K562 (cell line): ENCODE results near the gene WNT7B. TPM values are rescaled to one million over a fixed set of nuclear protein-coding genes. Genes with fewer than 3 reads are reported as not detected.

Source experiments
- ATAC-seq: fragments of 200-7000 bp; cut with Tn5 transposase; 3 replicates; pipeline ENCODE4 v1.9.1; 2020; ENCODE audit warnings: moderate library complexity
- BruUV-seq: library from RNA; stranded (reverse); fragments of 400-500 nt; replicated peaks from 2 replicates; lab custom pipeline; 2021; lab: Mats Ljungman, UMichigan
- CTCF ChIA-PET: fragments of 300-600 bp; formaldehyde crosslinking; extraction: SDS; loops from one replicate; lab custom pipeline; 2021; ENCODE audit warnings: low intra/inter-chr PET ratio; lab: Yijun Ruan, JAX
- POLR2A ChIA-PET: fragments of 300-600, 350-650 bp; sonication (Branson Sonifier 250); formaldehyde crosslinking; extraction: SDS; loops from one replicate; lab custom pipeline; 2021; ENCODE audit warnings: antibody characterized with exemption, inconsistent platforms; lab: Yijun Ruan, JAX
- DNase-seq, 4 experiments: peaks; one replicate each; pipeline versions ENCODE4 v3.0.0 to v3.0.0-alpha.2; 2011 to 2018; ENCODE audit warnings: low spot score in 3 of 4, mixed read lengths in 3 of 4; ENCODE audit errors: extremely low read depth in 1 of 4
- FAIRE-seq: peaks from 2 replicates; lab custom pipeline; 2011; peaks lifted over from hg19 to GRCh38; lab: Jason Lieb, UNC
- H2AFZ ChIP-seq: 2 replicates; pipeline ENCODE4 v1.6.0; 2011; ENCODE audit warnings: low read depth, low read length, control low read depth, inconsistent platforms
- H3K27ac ChIP-seq: fragments of 200-600 bp; 3 replicates; pipeline ENCODE4 v1.8.0; 2011; ENCODE audit warnings: low read depth, mild to moderate bottlenecking, control low read depth, inconsistent platforms, low read length, moderate library complexity, mixed read lengths; ENCODE audit errors: extremely low read depth
- H3K27me3 ChIP-seq, 2 experiments: fragments of 300-600 bp in 1 of 2; 2 replicates in 1 of 2; 3 replicates in 1 of 2; pipeline versions ENCODE4 v1.6.0 to v1.8.0; 2011; ENCODE audit warnings: inconsistent platforms in 2 of 2, low read length in 2 of 2, mild to moderate bottlenecking in 1 of 2, mixed read lengths in 1 of 2, moderate library complexity in 1 of 2; ENCODE audit not compliant: control insufficient read depth in 2 of 2, insufficient read depth in 2 of 2
- H3K36me3 ChIP-seq: fragments of 300-600 bp; 3 replicates; pipeline ENCODE4 v1.8.0; 2011; ENCODE audit warnings: mild to moderate bottlenecking, low read length, inconsistent platforms; ENCODE audit not compliant: control insufficient read depth, insufficient read depth
- H3K4me1 ChIP-seq, 2 experiments: fragments of 200-600 bp in 1 of 2; replicated peaks in 1 of 2; 2 replicates in 1 of 2; 3 replicates in 1 of 2; pipeline versions ENCODE4 v1.5.1 to v1.8.0; 2011; ENCODE audit warnings: inconsistent platforms in 2 of 2, low read length in 2 of 2, mild to moderate bottlenecking in 1 of 2, mixed read lengths in 1 of 2, moderate library complexity in 1 of 2; ENCODE audit not compliant: control insufficient read depth in 2 of 2, insufficient read depth in 2 of 2
- H3K4me2 ChIP-seq: 2 replicates; pipeline ENCODE4 v1.6.1; 2011; ENCODE audit warnings: low read length, control low read depth, inconsistent platforms, mixed read lengths; ENCODE audit not compliant: insufficient read depth
- H3K4me3 ChIP-seq: fragments of 200-600 bp; sonication (generic), shearing (Covaris generic); 2 replicates; pipeline ENCODE4 v1.5.1; 2016; ENCODE audit warnings: control low read depth, inconsistent platforms
- H3K79me2 ChIP-seq: fragments of 200-600 bp; 3 replicates; pipeline ENCODE4 v1.8.0; 2011; ENCODE audit warnings: low read length, inconsistent platforms; ENCODE audit not compliant: control insufficient read depth, insufficient read depth
- H3K9ac ChIP-seq, 2 experiments: 2 replicates each; pipeline versions ENCODE4 v1.6.0 to v1.6.1; 2011; ENCODE audit warnings: low read depth in 2 of 2, low read length in 2 of 2, control low read depth in 1 of 2, inconsistent platforms in 1 of 2, mild to moderate bottlenecking in 1 of 2, mixed read lengths in 1 of 2; ENCODE audit not compliant: insufficient read depth in 1 of 2
- H3K9me1 ChIP-seq: one replicate; pipeline ENCODE4 v1.6.0; 2011; ENCODE audit warnings: inconsistent platforms, mild to moderate bottlenecking, low read length, moderate library complexity; ENCODE audit not compliant: control insufficient read depth, insufficient read depth
- H3K9me3 ChIP-seq: replicated peaks from 2 replicates; pipeline ENCODE4 v1.5.1; 2011; ENCODE audit warnings: low read depth, low read length, inconsistent platforms; ENCODE audit not compliant: control insufficient read depth, insufficient read depth
- H4K20me1 ChIP-seq: replicated peaks from 2 replicates; pipeline ENCODE4 v1.6.1; 2011; ENCODE audit warnings: low read length, inconsistent platforms, mixed read lengths; ENCODE audit not compliant: control insufficient read depth, insufficient read depth
- CAMTA2 ChIP-seq: fragments of 250-450 bp; sonication (Bioruptor Pico); conservative IDR thresholded peaks from 2 replicates; pipeline ENCODE4 v1.5.1; 2022
- EP400 ChIP-seq: fragments of 450-650 bp; IDR thresholded peaks from 2 replicates; pipeline ENCODE4 v1.6.1; 2017; ENCODE audit warnings: antibody characterized with exemption, mild to moderate bottlenecking, moderate library complexity
- FOSL1 ChIP-seq: fragments of 200-800 bp; sonication (Bioruptor generic); conservative IDR thresholded peaks from 2 replicates; pipeline ENCODE4 v1.6.1; 2016; ENCODE audit warnings: missing genetic modification characterization, missing compliant biosample characterization
- GTF2F1 ChIP-seq: IDR thresholded peaks from 2 replicates; pipeline ENCODE4 v1.6.1; 2011; ENCODE audit warnings: low read depth, low read length, improper control_type of control experiment
- MCM3 ChIP-seq: fragments of 450-650 bp; IDR thresholded peaks from 2 replicates; pipeline ENCODE4 v1.6.1; 2016
- MLX ChIP-seq, 2 experiments: fragments of 450-650 bp in 1 of 2; sonication (generic) in 1 of 2; formaldehyde crosslinking; conservative IDR thresholded peaks; 2 replicates each; pipeline versions ENCODE4 v1.4.0 to v1.8.1; 2020 to 2022; ENCODE audit warnings: mild to moderate bottlenecking in 1 of 2, missing genetic modification reagents in 1 of 2
- NCOA6 ChIP-seq: fragments of 450-650 bp; IDR thresholded peaks from 2 replicates; pipeline ENCODE4 v1.6.1; 2017; ENCODE audit warnings: mild to moderate bottlenecking
- NR2C2 ChIP-seq, 2 experiments: fragments of 200-800 bp in 1 of 2; sonication (Bioruptor generic) in 1 of 2; sonication (generic) in 1 of 2; formaldehyde crosslinking in 1 of 2; IDR thresholded peaks; 2 replicates each; pipeline versions ENCODE4 v1.6.1 to v1.8.0; 2016 to 2022; ENCODE audit warnings: mild to moderate bottlenecking in 1 of 2, missing compliant biosample characterization in 1 of 2, missing genetic modification characterization in 1 of 2, missing genetic modification reagents in 1 of 2
- STAT5B ChIP-seq: fragments of 250-450 bp; sonication (Bioruptor Pico); IDR thresholded peaks from 2 replicates; pipeline ENCODE4 v1.8.0; 2021; ENCODE audit warnings: mild to moderate bottlenecking, inconsistent platforms
- TBP ChIP-seq: optimal IDR thresholded peaks from 2 replicates; pipeline ENCODE3; 2011; ENCODE audit warnings: low read depth, low read length, improper control_type of control experiment
- U2AF2 ChIP-seq: fragments of 200-400 bp; formaldehyde crosslinking; optimal IDR thresholded peaks from 2 replicates; pipeline ENCODE3; 2017; ENCODE audit warnings: low read depth, mild to moderate bottlenecking, low read length
- ZBTB17 ChIP-seq: fragments of 450-650 bp; formaldehyde crosslinking; IDR thresholded peaks from 2 replicates; pipeline ENCODE4 v1.4.0; 2020; ENCODE audit warnings: mild to moderate bottlenecking
- ZBTB7A ChIP-seq: IDR thresholded peaks from 2 replicates; pipeline ENCODE4 v1.6.1; 2011; ENCODE audit warnings: low read depth, mild to moderate bottlenecking, low read length, moderate library complexity, borderline replicate concordance; ENCODE audit not compliant: control insufficient read depth
- ZKSCAN3 ChIP-seq: fragments of 250-450 bp; sonication (Bioruptor Pico); IDR thresholded peaks from 2 replicates; pipeline ENCODE4 v1.4.0; 2020
- ZNF224 ChIP-seq: sonication (generic); formaldehyde crosslinking; IDR thresholded peaks from 2 replicates; pipeline ENCODE4 v1.8.0; 2022; ENCODE audit warnings: mild to moderate bottlenecking, missing genetic modification reagents
- WGBS: fragments of 100-300 bp; shearing (Covaris generic); methylation state at CpG from one replicate; pipeline ENCODE4 v1.1.6; 2016; ENCODE audit warnings: low coverage, mixed read lengths; ENCODE audit not compliant: insufficient coverage; ENCODE audit errors: missing lambda C conversion rate; 5-methylcytosine and 5-hydroxymethylcytosine counted together
- in situ Hi-C: fragments of 300-500 bp; cut with MboI; formaldehyde crosslinking; loops from 4 replicates; pipeline ENCODE4 v1.15.0; 2018; ENCODE audit warnings: inconsistent platforms, mixed read lengths
- intact Hi-C: fragments of 100-400 bp; cut with micrococcal nuclease; formaldehyde crosslinking; loops from 2 replicates; pipeline ENCODE4 v1.14.2; 2022
- polyA plus RNA-seq, 8 experiments: library from polyadenylated mRNA; depleted of rRNA in 4 of 8; stranded (reverse) in 5 of 8; unstranded in 3 of 8; fragments of >200 nt; fragmentation: Nextera tagmentation in 2 of 8; fragmentation: Illumina TruSeq in 1 of 8; extraction: Ambion mirVana in 2 of 8; extraction: Trizol in 1 of 8; gene quantifications; 2 replicates each; pipeline versions ENCODE4 v1.2.1 to v1.2.3, GENCODE V29; 2011 to 2014; ENCODE audit warnings: inconsistent platforms in 1 of 8, missing spikeins in 1 of 8
- total RNA-seq, 7 experiments: library from RNA; depleted of rRNA in 6 of 7; stranded (reverse); fragments of >200 nt in 6 of 7; fragmentation: Illumina TruSeq in 2 of 7; extraction: Trizol in 2 of 7; gene quantifications; 2 replicates each; pipeline versions ENCODE4 v1.2.1 to v1.2.3, GENCODE V29; 2011 to 2021; ENCODE audit warnings: low replicate concordance in 1 of 7

Gene WNT7B
- total and polyA plus RNA-seq, 9 of the 15 experiments (the other 6 are each of a cell fraction or from before 2014, with no cell fraction given) = not detected

GRCh38 chr22:45969801-45970470, 7.0 kb downstream of the WNT7B start:
- Histone ChIP-seq H3K9ac (no peak overlapping the region), H3K9me1 (no peaks in the 10 kb centered on the region), H3K9me3 (no peaks in the 10 kb centered on the region), H3K27me3 (peaks cover 0 to 29% of the 10 kb centered on the region in 2 experiments; a peak in 2 of 5 replicates), H3K4me2 (no peak overlapping the region), H3K36me3 (no peaks in the 10 kb centered on the region), H3K4me3 (no peak overlapping the region), H3K4me1 (peaks cover 0 to 8% of the 10 kb centered on the region in 2 experiments; a peak in 1 of 5 replicates), H2AFZ (no peak overlapping the region), H3K27ac (no peak overlapping the region), H4K20me1 (peaks cover 9% of the 10 kb centered on the region; the same call in 1 of the 2 replicates), H3K79me2 (no peaks in the 10 kb centered on the region)
- no peak for TF ChIP-seq ZNF224
- TF ChIP-seq CAMTA2 (CRISPR knock-in tag) = no peak
- no peak for TF ChIP-seq ZBTB17 (CRISPR knock-in tag)
- no peak for TF ChIP-seq NR2C2 (CRISPR knock-in tag; IDR thresholded peaks at IDR 0.05)
- TF ChIP-seq NR2C2 (tag; IDR thresholded peaks at IDR 0.05) = no peak
- TF ChIP-seq MCM3 = no peak
- TF ChIP-seq GTF2F1 = no peak
- TF ChIP-seq ZKSCAN3 (CRISPR knock-in tag) = no peak
- TF ChIP-seq STAT5B (CRISPR knock-in tag) = no peak
- TF ChIP-seq MLX (CRISPR knock-in tag; conservative IDR thresholded peaks at IDR 0.05) = no peak
- no peak for TF ChIP-seq ZBTB7A
- no peak for TF ChIP-seq NCOA6
- no peak for TF ChIP-seq EP400
- no peak for TF ChIP-seq TBP
- TF ChIP-seq FOSL1 (tag) = no peak
- TF ChIP-seq U2AF2 = no peak
- 13% methylated on average over 9 of the region's 21 CpGs for WGBS
- ATAC-seq (no peak), FAIRE-seq (no peak), DNase-seq (no peak)
- BruUV-seq = no TSS peak
- in situ Hi-C loops (no loop called here), intact Hi-C loops (no loop called here)
- ChIA-PET POLR2A (no interaction called here), CTCF (no interaction called here)
